Limb (tissue), 2 donors: Measurements from ENCODE around the gene SOX9.
"Not testable (repeated sequence)": the region's sequence is repeated elsewhere in the genome, so short reads cannot be mapped to it uniquely, and the experiment has no call there.

ENCODE experiments used
- DNase-seq, 2 donors: peaks; one replicate each; pipeline ENCODE4 v3.0.0-alpha.2; 2016; ENCODE audit errors: extremely low spot score in 2 of 2

The SOX9 gene

DNA sequence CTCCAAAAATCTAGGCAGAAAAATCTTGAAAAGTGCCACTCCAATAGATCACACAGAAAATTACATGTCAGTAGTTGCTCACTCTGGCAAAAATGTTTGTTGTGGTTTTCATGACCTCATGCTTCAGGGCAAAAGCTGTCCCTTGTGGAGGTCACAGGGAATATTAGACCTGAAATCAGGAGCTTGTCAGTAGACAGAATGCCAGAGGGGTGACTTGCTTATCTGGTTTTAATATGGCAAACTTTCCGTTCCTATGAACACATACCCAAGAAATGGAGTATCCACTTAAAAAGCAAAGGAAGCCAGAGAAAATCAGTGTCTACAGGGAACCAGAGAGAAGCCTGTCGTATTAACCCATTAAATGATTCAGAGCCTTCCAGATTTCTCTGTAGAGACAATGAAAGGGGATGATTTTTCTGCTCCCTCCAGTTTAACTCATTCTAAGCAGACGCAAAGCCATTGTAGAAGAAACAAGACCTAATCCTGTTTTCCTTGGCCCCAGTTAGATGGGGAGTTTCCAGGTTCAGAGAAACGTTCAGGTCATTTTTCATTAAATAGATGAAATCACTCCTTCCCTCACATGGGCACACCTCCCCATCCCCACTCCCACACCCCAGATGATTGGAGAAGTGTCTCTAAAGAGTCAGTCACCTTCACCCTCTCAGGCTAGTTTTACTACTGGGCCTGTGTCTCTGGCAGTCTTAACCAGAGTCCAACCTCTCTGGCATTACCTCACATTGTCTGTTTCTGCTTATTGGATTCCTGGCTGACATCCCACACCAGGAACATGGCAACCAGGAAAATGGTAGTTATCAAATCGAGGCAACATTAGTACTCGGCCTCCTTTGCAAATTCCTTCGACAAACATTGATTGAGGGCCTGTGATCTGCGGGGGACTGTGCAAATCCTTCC lies 6.0 kb downstream of the SOX9 start:
- DNase-seq, result peak in 1 of 2 donors; percentile 48

DNA sequence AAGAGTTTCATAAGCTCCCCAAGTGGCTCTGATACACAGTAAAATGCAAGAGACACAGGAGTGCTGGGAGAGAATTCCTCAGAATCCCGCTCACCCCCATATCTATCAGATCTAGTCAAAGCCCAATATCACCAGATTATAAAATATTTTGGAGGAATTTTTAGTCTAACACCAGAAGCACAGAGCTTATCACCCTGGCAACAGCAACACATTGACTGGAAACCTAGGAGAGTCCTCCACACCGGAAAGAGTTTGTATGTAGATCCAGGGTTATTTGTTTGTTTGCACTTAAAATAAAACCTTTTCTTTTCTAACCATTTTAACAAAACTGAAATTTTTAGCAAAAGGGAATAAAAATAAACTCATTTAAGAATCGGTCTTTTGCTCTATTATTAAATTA lies 7.2 kb downstream of the SOX9 start:
- peak in 1 of 2 donors; percentile 17 for DNase-seq

- no peak for DNase-seq
Observed at GRCh38 chr17:72134608-72135394, 14.0 kb downstream of the SOX9 start.

- DNase-seq, result no peak
Observed at GRCh38 chr17:72135546-72136325, 14.9 kb downstream of the SOX9 start.

- no peak for DNase-seq
Observed at GRCh38 chr17:72136692-72137091, 15.9 kb downstream of the SOX9 start.

DNA sequence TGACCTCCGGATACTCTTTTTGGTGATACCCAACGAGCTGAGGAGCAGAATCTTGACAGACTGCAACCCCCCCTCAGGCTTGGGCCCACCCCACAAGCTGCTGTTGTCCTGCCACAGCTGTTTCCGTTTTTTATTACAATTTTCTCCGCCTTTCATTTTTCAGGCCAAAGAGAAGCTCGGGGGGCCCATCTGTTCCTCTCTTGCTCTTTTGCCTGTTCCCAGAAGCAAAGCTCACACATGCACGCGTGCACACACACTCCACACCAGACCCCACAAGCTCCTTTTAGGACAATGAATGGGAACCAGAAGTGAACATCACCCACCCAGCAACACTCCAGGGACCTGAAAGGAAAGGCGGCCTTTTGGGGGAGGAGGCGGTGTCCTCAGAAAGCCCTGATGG lies 16.3 kb downstream of the SOX9 start:
- DNase-seq, result peak in 1 of 2 donors; percentile 46

GRCh38 chr17:72139212-72139611 lies 18.4 kb downstream of the SOX9 start:
- DNase-seq, result no peak

- DNase-seq, result no peak
Observed at GRCh38 chr17:72141336-72141735, 20.5 kb downstream of the SOX9 start.

GRCh38 chr17:72142097-72142496 lies 21.3 kb downstream of the SOX9 start:
- not testable (repeated sequence) for DNase-seq

DNA sequence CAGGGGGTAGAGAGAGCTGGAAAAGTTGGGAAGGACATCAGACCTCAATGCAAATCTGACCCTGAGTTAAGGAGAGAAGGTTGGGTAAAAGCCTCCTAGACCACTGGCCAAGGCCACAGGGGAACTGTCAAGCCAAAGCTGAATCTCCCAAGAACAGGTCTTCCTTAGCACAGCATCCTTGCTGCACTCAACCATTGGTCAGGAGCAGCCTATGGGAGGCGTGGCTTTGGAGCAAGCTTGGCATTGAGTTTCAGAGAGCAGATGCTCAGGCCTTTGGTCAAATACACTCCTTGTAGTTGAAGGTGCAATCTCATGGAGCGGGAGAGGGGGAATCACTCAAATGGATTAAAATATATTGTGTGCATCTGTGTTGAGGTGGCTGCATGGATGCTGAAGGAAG lies 21.8 kb downstream of the SOX9 start:
- DNase-seq, result no peak

- DNase-seq, result no peak
Observed at GRCh38 chr17:72143245-72143644, 22.4 kb downstream of the SOX9 start.

DNA sequence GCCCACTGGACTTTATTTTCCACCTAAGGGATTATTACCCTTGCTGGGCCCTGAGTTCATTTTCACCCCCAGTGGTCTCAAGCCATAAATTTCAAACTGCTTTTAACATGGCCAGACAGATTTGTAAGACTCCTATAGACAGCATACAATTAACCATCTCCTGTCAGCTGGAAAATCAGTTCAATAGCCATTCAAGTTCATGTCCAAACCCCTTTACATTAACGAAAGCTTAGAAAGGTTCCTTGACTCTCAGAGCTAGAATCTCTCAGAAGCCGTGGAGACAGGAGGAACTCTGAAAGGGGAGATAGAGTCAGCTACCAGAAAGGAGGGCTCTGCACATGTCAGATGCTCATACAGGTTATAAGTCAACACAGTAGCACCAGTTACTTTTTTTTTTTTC lies 23.3 kb downstream of the SOX9 start:
- DNase-seq, result no peak

DNA sequence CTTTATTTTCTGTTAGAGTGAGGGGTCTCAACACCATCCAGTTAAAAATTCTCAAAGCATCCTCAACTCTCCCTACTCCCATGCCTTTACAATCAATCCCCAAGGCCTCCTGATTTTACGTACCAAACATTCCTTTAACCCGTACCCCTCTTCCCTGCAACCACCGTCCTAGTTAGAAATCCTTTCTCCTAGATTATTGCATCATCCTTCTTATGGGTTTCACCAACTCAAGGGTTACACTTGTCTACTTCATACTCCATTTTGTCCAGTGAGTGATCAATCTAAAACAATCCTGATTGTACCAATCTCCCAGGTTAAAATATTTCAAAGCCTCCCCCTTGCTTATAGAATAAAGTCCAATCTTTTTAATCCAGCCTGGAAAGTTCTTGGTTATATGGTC lies 24.7 kb downstream of the SOX9 start:
- no peak for DNase-seq

DNA sequence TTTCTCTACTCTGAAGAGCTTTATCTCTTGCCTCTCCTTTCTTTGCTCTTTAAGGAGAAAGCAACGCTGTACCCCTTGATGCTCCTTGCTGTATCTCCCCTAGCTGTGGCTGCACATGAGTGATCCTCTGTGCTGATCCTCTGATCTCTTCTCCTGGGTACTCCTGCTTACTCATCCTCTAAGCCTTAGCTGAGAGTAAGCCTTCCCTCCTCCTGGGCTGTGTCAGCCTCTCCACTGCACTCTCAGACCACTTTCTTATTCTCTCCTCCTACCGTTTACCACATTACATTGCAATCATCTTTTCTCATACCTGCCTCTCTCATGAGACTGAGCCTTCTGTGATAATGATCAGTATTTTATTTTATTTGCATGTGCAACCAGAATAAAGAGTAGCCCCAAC lies 25.1 kb downstream of the SOX9 start:
- no peak for DNase-seq

- DNase-seq, result no peak
Observed at GRCh38 chr17:72146371-72146770, 25.6 kb downstream of the SOX9 start.

DNA sequence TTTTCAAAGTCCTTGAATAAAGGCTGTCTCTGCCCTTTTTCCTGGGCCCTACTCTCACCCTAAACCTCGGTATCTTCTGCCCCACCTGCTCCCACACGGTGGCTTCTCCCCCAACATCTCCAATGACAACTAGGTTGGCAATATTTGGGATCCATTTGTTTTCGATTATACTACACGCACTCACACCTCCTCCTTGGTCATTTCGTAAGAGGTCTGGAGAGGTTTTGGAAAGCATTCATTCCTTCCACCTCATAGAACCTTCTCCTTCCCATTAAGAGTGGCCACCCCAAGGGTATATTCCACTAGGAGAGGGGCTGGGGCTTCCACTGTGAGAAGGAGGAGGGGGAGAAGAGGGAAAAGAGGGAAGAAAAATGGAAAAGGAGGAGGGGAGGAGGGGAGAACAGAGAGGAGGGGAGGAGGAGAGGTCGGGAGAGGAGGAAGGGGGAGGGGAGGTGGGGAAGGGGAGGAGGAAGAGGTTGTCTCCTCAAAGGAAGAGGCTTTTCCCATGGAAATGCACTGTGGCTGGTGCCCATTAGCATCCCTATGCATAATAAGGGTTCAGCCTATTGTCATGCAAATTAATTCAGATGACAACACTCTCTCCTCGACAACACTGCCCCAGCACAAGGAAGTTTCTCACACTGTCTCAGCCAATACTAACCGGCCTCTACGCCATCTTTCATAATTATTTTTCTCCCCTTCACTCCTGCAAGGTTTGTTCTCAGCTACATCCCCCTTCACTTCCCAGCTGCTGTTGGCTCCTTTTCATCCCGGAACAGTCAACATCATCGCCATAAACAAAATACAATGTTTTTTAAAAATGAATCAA lies 30.0 kb downstream of the SOX9 start:
- no peak for DNase-seq

- DNase-seq, result no peak
Observed at GRCh38 chr17:72151565-72152386, 31.0 kb downstream of the SOX9 start.

DNA sequence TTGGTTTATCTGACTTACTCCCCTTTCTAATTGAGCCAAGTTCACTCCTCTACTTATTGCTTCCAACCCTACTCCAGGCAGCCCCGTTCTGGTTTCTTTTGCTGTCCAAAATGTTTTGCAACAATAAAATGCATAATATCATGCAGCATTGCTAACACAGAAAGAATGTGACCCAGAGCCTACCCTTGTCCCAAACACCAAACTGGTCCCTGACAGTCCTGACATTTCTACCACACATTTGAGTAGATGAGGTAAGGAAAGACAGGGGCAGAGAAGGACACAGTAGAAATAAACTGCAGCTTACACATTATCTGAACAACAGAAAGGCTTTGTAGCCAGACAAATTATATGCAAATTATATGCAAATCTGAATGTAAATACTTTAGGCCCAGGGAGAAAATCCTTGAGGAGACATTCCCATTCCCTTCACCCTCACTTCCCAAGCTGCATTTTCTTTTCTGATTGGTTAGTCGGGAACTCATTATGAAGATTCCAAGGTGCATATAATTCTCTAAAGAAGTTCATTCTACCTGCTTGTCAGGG lies 31.6 kb downstream of the SOX9 start:
- no peak for DNase-seq
